Measurements from ENCODE around the gene DNLZ. TPM values are rescaled to one million over a fixed set of nuclear protein-coding genes. Genes with fewer than 3 reads are reported as not detected.

The DNLZ gene
- total RNA-seq, 1 donor, result 6.1 TPM

DNA sequence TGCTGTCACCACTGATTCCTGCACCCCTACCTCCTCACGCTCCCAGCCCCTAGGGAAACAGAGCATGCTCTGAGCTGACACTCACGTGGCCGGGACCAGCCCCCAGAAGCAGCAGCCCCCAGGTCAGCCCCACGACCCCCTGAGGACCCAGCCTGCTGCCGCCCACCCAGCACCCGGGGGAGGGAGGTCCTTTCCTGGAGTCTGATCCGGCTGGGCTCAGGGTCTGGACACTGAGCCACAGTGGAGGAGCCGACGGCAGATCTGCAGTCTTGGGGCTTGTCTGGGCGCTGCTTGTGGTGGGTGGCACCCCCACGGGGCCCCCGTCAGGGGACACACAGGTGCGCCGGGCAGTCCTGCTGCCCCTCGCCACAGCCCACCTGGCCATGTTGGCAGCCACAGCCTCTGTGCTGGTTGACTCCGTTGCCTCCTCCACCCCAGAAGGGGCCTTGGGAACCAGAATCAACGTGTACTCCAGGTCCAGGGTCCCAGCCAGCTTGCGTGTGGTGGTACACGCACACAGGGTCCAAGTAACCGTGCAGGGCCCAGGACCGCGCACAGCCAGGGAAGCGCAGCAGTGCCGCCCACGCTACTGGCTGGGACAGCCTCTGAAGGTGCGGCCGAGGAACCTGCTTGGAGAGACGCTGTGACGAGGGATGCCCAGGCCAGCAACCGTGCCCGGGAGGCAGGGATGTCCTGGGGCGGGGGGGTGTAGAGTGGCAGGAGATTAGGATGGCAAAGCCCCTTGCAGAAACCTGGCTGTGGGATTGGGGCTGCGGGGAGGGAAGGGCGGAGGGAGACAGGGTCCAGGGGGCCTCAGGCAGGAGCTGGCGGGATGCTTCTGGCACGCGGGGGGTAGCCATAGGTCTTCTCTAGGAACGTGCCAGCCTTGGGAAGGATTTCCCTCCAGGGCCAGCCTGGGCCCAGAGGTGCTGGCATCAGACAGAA, 3.5 kb downstream of the DNLZ start:
- TF ChIP-seq, protein P1, sequence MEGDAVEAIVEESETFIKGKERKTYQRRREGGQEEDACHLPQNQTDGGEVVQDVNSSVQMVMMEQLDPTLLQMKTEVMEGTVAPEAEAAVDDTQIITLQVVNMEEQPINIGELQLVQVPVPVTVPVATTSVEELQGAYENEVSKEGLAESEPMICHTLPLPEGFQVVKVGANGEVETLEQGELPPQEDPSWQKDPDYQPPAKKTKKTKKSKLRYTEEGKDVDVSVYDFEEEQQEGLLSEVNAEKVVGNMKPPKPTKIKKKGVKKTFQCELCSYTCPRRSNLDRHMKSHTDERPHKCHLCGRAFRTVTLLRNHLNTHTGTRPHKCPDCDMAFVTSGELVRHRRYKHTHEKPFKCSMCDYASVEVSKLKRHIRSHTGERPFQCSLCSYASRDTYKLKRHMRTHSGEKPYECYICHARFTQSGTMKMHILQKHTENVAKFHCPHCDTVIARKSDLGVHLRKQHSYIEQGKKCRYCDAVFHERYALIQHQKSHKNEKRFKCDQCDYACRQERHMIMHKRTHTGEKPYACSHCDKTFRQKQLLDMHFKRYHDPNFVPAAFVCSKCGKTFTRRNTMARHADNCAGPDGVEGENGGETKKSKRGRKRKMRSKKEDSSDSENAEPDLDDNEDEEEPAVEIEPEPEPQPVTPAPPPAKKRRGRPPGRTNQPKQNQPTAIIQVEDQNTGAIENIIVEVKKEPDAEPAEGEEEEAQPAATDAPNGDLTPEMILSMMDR (IDR thresholded peaks at IDR 0.05; ENCODE audit: insufficient read depth, low read length), result no peak

DNA sequence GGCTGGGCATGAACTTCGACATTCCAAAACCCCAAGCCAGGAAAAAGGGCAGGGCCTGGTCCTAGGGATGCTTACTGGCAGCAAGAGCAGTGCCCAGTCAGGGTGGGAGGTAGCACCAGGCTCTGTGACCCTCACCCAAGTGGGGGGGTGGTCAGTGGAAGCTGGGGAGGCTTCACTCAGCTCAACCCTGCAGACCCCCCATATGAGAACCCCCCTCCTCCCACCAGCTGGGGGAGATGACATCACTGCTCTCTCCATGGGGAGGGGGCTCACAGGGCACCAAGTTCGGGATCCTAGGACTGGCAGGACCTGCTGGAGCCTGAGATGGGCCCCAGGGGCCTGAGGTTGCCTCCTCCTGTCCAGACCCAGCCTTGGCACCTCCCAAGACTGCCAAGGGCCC, 4.7 kb downstream of the DNLZ start:
- TF ChIP-seq, protein P1 (IDR thresholded peaks at IDR 0.05; ENCODE audit: insufficient read depth, low read length), result no peak
- no peak for DNase-seq (ENCODE audit: low read depth)
- no peak overlapping the region for H3K4me3 ChIP-seq (ENCODE audit: low read depth, low read length)

More for the DNA sequence above, 3.5 kb downstream of the DNLZ start:
- no peak overlapping the region for H3K4me3 ChIP-seq (ENCODE audit: low read depth, low read length)
- DNase-seq (ENCODE audit: low read depth), result no peak

DNA sequence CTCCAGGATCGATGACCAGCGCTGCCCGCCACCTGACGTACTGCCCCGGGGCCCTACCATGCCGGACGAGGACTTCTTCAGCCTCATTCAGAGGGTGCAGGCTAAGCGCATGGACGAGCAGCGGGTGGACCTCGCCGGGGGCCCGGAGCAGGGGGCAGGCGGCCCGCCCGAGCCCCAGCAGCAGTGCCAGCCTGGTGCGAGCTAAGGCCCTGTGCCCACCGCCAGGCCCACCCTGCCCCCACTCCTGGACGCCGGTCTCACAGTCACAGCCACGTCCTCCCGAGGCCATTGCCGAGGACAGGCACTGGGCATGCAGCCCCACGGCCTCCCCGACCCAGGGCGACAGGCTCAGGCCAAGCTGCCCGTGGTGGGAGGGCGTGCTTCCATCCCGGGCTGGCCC, 5.5 kb downstream of the DNLZ start:
- TF ChIP-seq, protein P1 (IDR thresholded peaks at IDR 0.05; ENCODE audit: insufficient read depth, low read length), result no peak
- DNase-seq (ENCODE audit: low read depth), result no peak
- H3K4me3 ChIP-seq (ENCODE audit: low read depth, low read length), result no peak overlapping the region

DNA sequence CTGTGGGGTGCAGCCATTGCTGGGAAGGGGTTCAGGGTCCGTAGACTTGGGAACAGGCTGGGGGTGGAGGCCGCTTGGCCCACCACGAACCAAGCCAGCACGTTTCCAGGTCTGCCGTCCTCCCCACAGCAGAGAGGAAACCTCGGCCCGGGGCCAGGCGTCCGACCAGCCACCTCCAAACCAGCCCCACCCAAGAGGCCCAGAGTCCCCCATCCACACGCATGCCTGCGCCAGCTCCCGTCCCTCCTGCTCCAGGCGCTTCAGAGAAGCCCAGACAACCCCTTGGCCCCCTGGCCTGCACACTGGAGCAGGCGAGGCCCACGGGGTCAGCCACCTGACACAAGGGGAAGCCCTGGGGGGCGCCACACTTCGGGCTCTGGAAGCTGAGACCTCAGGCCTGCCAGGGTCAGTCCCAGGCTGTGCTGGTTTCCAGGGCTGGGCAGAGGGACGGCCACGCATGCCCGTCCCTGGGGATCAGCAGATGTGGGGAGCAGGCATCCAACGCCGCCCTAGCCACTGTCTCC, 6.3 kb downstream of the DNLZ start:
- TF ChIP-seq, protein P1 (IDR thresholded peaks at IDR 0.05; ENCODE audit: insufficient read depth, low read length), result no peak
- no peak for DNase-seq (ENCODE audit: low read depth)
- no peak overlapping the region for H3K4me3 ChIP-seq (ENCODE audit: low read depth, low read length)

DNA sequence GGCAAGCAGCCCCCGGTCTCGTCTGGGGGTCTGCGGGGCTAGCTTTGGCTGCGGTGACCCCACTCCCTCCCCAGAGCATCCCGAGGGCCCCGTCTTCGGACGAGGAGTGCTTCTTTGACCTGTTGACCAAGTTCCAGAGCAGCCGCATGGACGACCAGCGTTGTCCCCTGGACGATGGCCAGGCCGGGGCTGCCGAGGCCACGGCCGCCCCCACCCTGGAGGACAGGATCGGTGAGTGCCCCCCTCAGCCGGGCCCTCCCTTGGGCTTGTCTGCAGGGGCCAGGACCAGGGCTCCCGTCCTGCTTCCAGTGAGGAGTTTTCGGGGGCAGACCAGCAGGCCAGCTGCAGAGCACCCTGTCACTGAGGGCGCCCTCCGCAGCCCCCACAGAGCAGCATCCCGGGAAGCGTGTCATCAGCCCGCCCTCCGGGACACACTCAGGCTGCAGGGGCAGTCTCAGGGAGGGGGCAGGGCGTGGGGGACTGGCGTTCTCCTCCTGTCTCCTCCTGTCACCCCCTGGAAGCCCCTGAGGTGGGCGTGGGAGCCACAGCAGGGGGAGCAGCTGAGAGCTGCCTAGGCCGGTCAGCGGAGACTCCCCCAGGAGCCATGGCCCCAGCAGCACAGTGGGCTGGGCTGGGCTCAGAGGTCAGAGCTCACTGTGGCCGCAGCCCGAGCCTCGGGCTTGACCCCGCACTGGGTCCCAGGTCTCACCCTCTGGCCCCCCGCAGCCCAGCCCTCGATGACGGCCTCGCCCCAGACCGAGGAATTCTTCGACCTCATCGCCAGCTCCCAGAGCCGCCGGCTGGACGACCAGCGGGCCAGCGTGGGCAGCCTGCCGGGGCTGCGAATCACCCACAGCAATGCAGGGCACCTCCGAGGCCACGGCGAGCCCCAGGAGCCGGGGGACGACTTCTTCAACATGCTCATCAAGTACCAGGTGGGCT, 7.7 kb downstream of the DNLZ start:
- DNase-seq (ENCODE audit: low read depth), result no peak
- no peak overlapping the region for H3K4me3 ChIP-seq (ENCODE audit: low read depth, low read length)
- TF ChIP-seq, protein P1 (IDR thresholded peaks at IDR 0.05; ENCODE audit: insufficient read depth, low read length), result no peak

DNA sequence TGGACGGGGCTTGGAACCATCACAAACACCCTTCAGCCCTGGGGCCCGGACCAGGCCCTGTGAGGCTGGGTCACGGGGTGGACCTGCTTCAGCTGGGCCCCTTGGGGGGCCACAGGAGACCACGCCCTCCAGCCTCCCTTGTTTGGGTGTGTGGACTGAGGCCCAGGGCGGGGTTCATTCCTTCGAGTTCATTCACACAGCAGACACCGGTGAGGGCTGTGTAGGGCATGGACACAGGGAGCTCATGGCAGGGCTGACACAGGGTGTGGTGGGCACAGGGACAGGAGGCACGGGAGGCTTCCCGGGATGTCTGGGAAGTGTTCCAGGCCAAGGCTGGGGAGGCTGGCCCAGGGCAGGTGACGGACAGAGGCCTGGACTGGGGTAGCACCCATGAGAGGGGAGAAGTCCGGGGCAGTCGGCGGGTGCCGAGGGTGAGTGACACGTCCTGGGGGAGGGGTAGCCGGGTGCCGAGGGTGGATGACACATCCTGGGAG, 8.9 kb downstream of the DNLZ start:
- no peak overlapping the region for H3K4me3 ChIP-seq (ENCODE audit: low read depth, low read length)
- TF ChIP-seq, protein P1 (IDR thresholded peaks at IDR 0.05; ENCODE audit: insufficient read depth, low read length), result no peak
- peak; percentile 65 for DNase-seq (ENCODE audit: low read depth)

Data from fibroblast of the aortic adventitia (primary cell).